ENCODE results near the gene NAP1L5.

Gene NAP1L5

GRCh38 chr4:88660446-88661294 lies 37.0 kb downstream of the NAP1L5 start:
- no peak for DNase-seq (ENCODE audit: low spot score)

- DNase-seq (ENCODE audit: low spot score): no peak
Measured at GRCh38 chr4:88659890-88660208, 37.8 kb downstream of the NAP1L5 start.

GRCh38 chr4:88659055-88659889 lies 38.4 kb downstream of the NAP1L5 start:
- DNase-seq (ENCODE audit: low spot score): peak; percentile 44

- DNase-seq (ENCODE audit: low spot score): no peak
Measured at GRCh38 chr4:88655226-88655625, 42.4 kb downstream of the NAP1L5 start.

GRCh38 chr4:88653371-88653946 lies 44.2 kb downstream of the NAP1L5 start:
- no peak for DNase-seq (ENCODE audit: low spot score)

GRCh38 chr4:88649716-88650115 lies 47.9 kb downstream of the NAP1L5 start:
- DNase-seq (ENCODE audit: low spot score): no peak

- no peak for DNase-seq (ENCODE audit: low spot score)
Measured at GRCh38 chr4:88646528-88647280, 50.9 kb downstream of the NAP1L5 start.

GRCh38 chr4:88645994-88646393 lies 51.6 kb downstream of the NAP1L5 start:
- DNase-seq (ENCODE audit: low spot score): no peak
